RWPE1 (cell line): ENCODE data around the gene ANTXRL.
"Not testable (repeated sequence)": the region's sequence is repeated elsewhere in the genome, so short reads cannot be mapped to it uniquely, and the experiment has no call there.

Experiments
- CTCF ChIA-PET: fragments of 350-600 bp; sonication (Branson Sonifier 250); formaldehyde crosslinking; extraction: SDS; loops from one replicate; lab custom pipeline; 2021; lab: Yijun Ruan, JAX
- POLR2A ChIA-PET: fragments of 400-600 bp; formaldehyde crosslinking; extraction: SDS; loops from one replicate; lab custom pipeline; 2020; ENCODE audit warnings: antibody characterized with exemption; ENCODE audit not compliant: low non-redundant PET; lab: Yijun Ruan, JAX
- DNase-seq: peaks from one replicate; pipeline ENCODE4 v3.0.0; 2012; ENCODE audit warnings: low spot score
- H3K27ac ChIP-seq: fragments of 450-650 bp; 2 replicates; pipeline ENCODE4 v1.5.1; 2017
- CTCF ChIP-seq: fragments of 450-650 bp; conservative IDR thresholded peaks from 2 replicates; pipeline ENCODE4 v1.5.1; 2017; ENCODE audit warnings: low read depth, mild to moderate bottlenecking

ANTXRL gene

GRCh38 chr10:46309511-46310142, 22.8 kb downstream of the ANTXRL start:
- H3K27ac ChIP-seq, result no peak overlapping the region
- TF ChIP-seq CTCF, result no peak
- ChIA-PET POLR2A (no interaction called here), CTCF (no interaction called here)
- no peak for DNase-seq

GRCh38 chr10:46310143-46310514, 23.3 kb downstream of the ANTXRL start:
- ChIA-PET CTCF (no interaction called here), POLR2A (no interaction called here)
- H3K27ac ChIP-seq, result no peak overlapping the region
- TF ChIP-seq CTCF, result no peak
- DNase-seq, result no peak

- H3K27ac ChIP-seq, result no peak overlapping the region
- DNase-seq, result no peak
- TF ChIP-seq CTCF, result no peak
- ChIA-PET CTCF (no interaction called here), POLR2A (no interaction called here)
Observed at GRCh38 chr10:46310851-46311250, 24.1 kb downstream of the ANTXRL start.

- no peak overlapping the region for H3K27ac ChIP-seq
- POLR2A ChIA-PET, result no interaction called here
- TF ChIP-seq CTCF, result no peak
- CTCF ChIA-PET, result no interaction called here
- DNase-seq, result no peak
Observed at GRCh38 chr10:46311501-46311951, 24.7 kb downstream of the ANTXRL start.

- H3K27ac ChIP-seq, DNase-seq, POLR2A ChIA-PET, CTCF ChIA-PET: not testable (repeated sequence)
Observed at GRCh38 chr10:46311961-46312431, 25.2 kb downstream of the ANTXRL start.

GRCh38 chr10:46312953-46313352, 26.2 kb downstream of the ANTXRL start:
- H3K27ac ChIP-seq, result no peak overlapping the region
- CTCF ChIA-PET, result no interaction called here
- DNase-seq, result no peak
- POLR2A ChIA-PET, result no interaction called here
- no peak for TF ChIP-seq CTCF

- no peak for TF ChIP-seq CTCF
Observed at GRCh38 chr10:46314071-46314470, 27.3 kb downstream of the ANTXRL start.

GRCh38 chr10:46315071-46315860, 28.5 kb downstream of the ANTXRL start:
- POLR2A ChIA-PET, H3K27ac ChIP-seq, CTCF ChIA-PET: not testable (repeated sequence)
- DNase-seq, result peak; percentile 55

More at GRCh38 chr10:46314071-46314470, 27.3 kb downstream of the ANTXRL start:
- DNase-seq, result no peak
- CTCF ChIA-PET, result no interaction called here
- no peak overlapping the region for H3K27ac ChIP-seq
- POLR2A ChIA-PET, result no interaction called here
